ENCODE results near the gene GRK4.
"Not testable (repeated sequence)": the region's sequence is repeated elsewhere in the genome, so short reads cannot be mapped to it uniquely, and the experiment has no call there.

The GRK4 gene

GRCh38 chr4:2930758-2931511 is 32.4 kb upstream of the GRK4 start:
- DNase-seq (ENCODE audit: low read depth in 2 of 2), result no peak

- DNase-seq (ENCODE audit: low read depth in 2 of 2), result peak in 1 of 2 experiments; percentile 46
Measured at GRCh38 chr4:2931512-2932301, 31.7 kb upstream of the GRK4 start.

GRCh38 chr4:2932321-2932950 is 30.9 kb upstream of the GRK4 start:
- no peak for DNase-seq (ENCODE audit: low read depth in 2 of 2)

- no peak for DNase-seq (ENCODE audit: low read depth in 2 of 2)
Measured at GRCh38 chr4:2932951-2933565, 30.3 kb upstream of the GRK4 start.

GRCh38 chr4:2933566-2934076 is 29.8 kb upstream of the GRK4 start:
- no peak for DNase-seq (ENCODE audit: low read depth in 2 of 2)

- no peak for DNase-seq (ENCODE audit: low read depth in 2 of 2)
Measured at GRCh38 chr4:2934077-2934812, 29.1 kb upstream of the GRK4 start.

- peak; percentile 89 to 97 for DNase-seq (ENCODE audit: low read depth in 2 of 2)
Measured at GRCh38 chr4:2934813-2935761, 28.3 kb upstream of the GRK4 start.

- DNase-seq (ENCODE audit: low read depth in 2 of 2), result peak in 1 of 2 experiments; percentile 72
Measured at GRCh38 chr4:2935762-2936743, 27.3 kb upstream of the GRK4 start.

GRCh38 chr4:2936773-2937145 is 26.6 kb upstream of the GRK4 start:
- DNase-seq (ENCODE audit: low read depth in 2 of 2), result no peak

GRCh38 chr4:2937146-2937857 is 26.1 kb upstream of the GRK4 start:
- DNase-seq (ENCODE audit: low read depth in 2 of 2), result no peak

GRCh38 chr4:2937986-2938385 is 25.4 kb upstream of the GRK4 start:
- DNase-seq (ENCODE audit: low read depth in 2 of 2), result no peak

GRCh38 chr4:2938411-2938810 is 25.0 kb upstream of the GRK4 start:
- not testable (repeated sequence) for DNase-seq (ENCODE audit: low read depth in 2 of 2)

GRCh38 chr4:2938906-2939305 is 24.5 kb upstream of the GRK4 start:
- DNase-seq (ENCODE audit: low read depth in 2 of 2), result no peak

- DNase-seq (ENCODE audit: low read depth in 2 of 2), result no peak
Measured at GRCh38 chr4:2939383-2940243, 23.8 kb upstream of the GRK4 start.

GRCh38 chr4:2940267-2941137 is 22.9 kb upstream of the GRK4 start:
- DNase-seq (ENCODE audit: low read depth in 2 of 2), result no peak

Data from stimulated activated CD4-positive, alpha-beta T cell treated with anti-CD3 and anti-CD28 coated beads, Interleukin-12 subunit alpha, Interleukin-12 subunit beta, amount 100 ng/mL, for 24 hours (primary cell).